ENCODE measurements around the gene SLC41A3.
"Not testable (repeated sequence)": the region's sequence is repeated elsewhere in the genome, so short reads cannot be mapped to it uniquely, and the experiment has no call there.

SLC41A3 gene

GRCh38 chr3:126102011-126102410, 18.1 kb upstream of the SLC41A3 start:
- no peak overlapping the region for H3K4me3 ChIP-seq (ENCODE audit: low read depth, low read length)
- TF ChIP-seq CTCF (IDR thresholded peaks at IDR 0.05; ENCODE audit: borderline replicate concordance, insufficient read depth, low read depth, low read length), result no peak

GRCh38 chr3:126101521-126101982, 17.6 kb upstream of the SLC41A3 start:
- no peak for TF ChIP-seq CTCF (IDR thresholded peaks at IDR 0.05; ENCODE audit: borderline replicate concordance, insufficient read depth, low read depth, low read length)
- H3K4me3 ChIP-seq (ENCODE audit: low read depth, low read length), result no peak overlapping the region

- TF ChIP-seq CTCF (IDR thresholded peaks at IDR 0.05; ENCODE audit: borderline replicate concordance, insufficient read depth, low read depth, low read length), result no peak
- no peak overlapping the region for H3K4me3 ChIP-seq (ENCODE audit: low read depth, low read length)
These were observed 16.8 kb upstream of the SLC41A3 start for GRCh38 chr3:126100634-126101301.

- TF ChIP-seq CTCF (IDR thresholded peaks at IDR 0.05; ENCODE audit: borderline replicate concordance, insufficient read depth, low read depth, low read length), result no peak
- no peak overlapping the region for H3K4me3 ChIP-seq (ENCODE audit: low read depth, low read length)
These were observed 16.3 kb upstream of the SLC41A3 start for GRCh38 chr3:126100269-126100633.

GRCh38 chr3:126098391-126098858, 14.5 kb upstream of the SLC41A3 start:
- TF ChIP-seq CTCF (IDR thresholded peaks at IDR 0.05; ENCODE audit: borderline replicate concordance, insufficient read depth, low read depth, low read length), result no peak

GRCh38 chr3:126097801-126098200, 13.9 kb upstream of the SLC41A3 start:
- TF ChIP-seq CTCF (IDR thresholded peaks at IDR 0.05; ENCODE audit: borderline replicate concordance, insufficient read depth, low read depth, low read length), result no peak
- no peak overlapping the region for H3K4me3 ChIP-seq (ENCODE audit: low read depth, low read length)

More at GRCh38 chr3:126098391-126098858, 14.5 kb upstream of the SLC41A3 start:
- no peak overlapping the region for H3K4me3 ChIP-seq (ENCODE audit: low read depth, low read length)

GRCh38 chr3:126096274-126096673, 12.3 kb upstream of the SLC41A3 start:
- not testable (repeated sequence) for H3K4me3 ChIP-seq (ENCODE audit: low read depth, low read length)

- H3K4me3 ChIP-seq (ENCODE audit: low read depth, low read length), result not testable (repeated sequence)
These were observed 8.2 kb upstream of the SLC41A3 start for GRCh38 chr3:126092128-126092527.

All from GM12875 (cell line).